Measurements from ENCODE around the gene CREB3L4.

DNA sequence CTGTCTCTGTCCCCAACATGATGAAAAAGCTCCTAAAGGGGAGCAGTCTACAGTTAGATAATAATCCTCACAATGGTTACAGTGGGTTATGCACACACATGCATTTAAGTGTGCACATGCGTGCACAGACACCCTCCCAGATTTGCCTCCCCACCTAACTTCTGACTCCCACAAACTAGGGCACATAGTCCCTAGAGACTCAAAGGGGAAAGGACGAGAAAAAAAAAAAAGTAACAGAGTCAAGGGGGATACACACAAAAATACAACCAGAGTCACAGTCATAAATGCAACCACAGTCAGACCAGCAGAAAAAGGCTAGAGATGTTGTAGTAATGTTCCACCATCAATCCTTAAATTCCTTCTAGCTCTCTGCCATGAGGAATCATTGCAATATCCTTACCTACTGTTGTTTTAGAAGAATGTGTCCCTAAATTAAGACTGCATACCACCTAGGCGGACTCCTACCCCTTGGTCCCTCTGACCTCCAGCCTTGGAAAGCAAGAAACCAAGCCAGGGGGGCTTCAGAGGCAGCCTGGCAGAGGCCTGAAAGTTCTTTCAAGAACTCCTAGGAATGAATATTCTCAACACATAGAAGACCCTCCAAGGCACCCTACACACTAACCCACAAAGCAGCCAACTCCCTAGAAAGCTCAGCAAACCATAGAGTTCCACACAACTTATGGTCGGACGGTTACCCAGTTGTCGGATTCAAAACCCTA is 10.5 kb upstream of the CREB3L4 start:
- no peak for TF ChIP-seq TAF1 (IDR thresholded peaks at IDR 0.05; ENCODE audit: low read depth, low read length)
- no peak for TF ChIP-seq POLR2A (IDR thresholded peaks at IDR 0.05; ENCODE audit: low read depth, low read length)
- TF ChIP-seq POLR2AphosphoS5 (IDR thresholded peaks at IDR 0.05; ENCODE audit: low read depth, low read length) = no peak
- no peak for TF ChIP-seq SPI1 (IDR thresholded peaks at IDR 0.05; ENCODE audit: low read depth, low read length)
- TF ChIP-seq PAX5 (IDR thresholded peaks at IDR 0.05; ENCODE audit: insufficient read depth, low read length, severe bottlenecking) = no peak

All from GM12891 (cell line).